ENCODE measurements around the gene SPATA46. TPM values are rescaled to one million over a fixed set of nuclear protein-coding genes. Genes with fewer than 3 reads are reported as not detected.
A peak's percentile ranks its signal among the peaks of the same experiment; 100 is the strongest.

The SPATA46 gene
- total and polyA plus RNA-seq, 2 experiments from 2014 or later = not detected

DNA sequence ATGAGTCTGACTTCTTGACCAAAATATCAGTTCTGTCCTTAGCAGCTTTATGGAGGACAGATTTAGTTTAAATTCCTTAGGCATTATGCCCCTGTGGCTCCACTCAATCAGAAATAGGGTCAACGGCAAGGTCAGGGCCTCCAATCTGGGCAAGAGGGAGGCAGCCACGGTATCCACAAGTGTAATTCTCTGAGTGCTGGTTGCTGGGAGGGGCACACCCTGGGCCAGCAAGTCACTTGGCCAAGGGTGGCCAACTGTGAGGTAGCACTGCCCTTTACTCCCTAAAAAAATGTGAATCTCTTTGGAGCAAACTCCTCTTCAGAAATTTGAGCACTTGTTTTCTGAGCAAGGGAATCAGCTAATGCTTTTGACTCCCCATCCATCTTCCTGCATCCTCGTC lies 12.8 kb downstream of the SPATA46 start:
- no peaks in the 10 kb centered on the region for H4K20me1 ChIP-seq (replicated peaks; ENCODE audit: insufficient read depth)
- DNase-seq (ENCODE audit: low spot score) = no peak
- no peaks in the 10 kb centered on the region for H3K36me3 ChIP-seq (ENCODE audit: insufficient read depth)
- no peak for ATAC-seq
- no peaks in the 10 kb centered on the region for H3K4me1 ChIP-seq (ENCODE audit: insufficient read depth)
- TF ChIP-seq EZH2phosphoT487 (IDR thresholded peaks at IDR 0.05; ENCODE audit: unreplicated experiment) (no peak), STAT1 (IDR thresholded peaks at IDR 0.05; ENCODE audit: unreplicated experiment) (no peak), ZNF331 (CRISPR knock-in tag; IDR thresholded peaks at IDR 0.05; ENCODE audit: low read depth) (no peak), CREB1 (CRISPR knock-in tag; IDR thresholded peaks at IDR 0.05; ENCODE audit: low read depth) (no peak), NANOG (IDR thresholded peaks at IDR 0.05; ENCODE audit: borderline replicate concordance) (no peak), ZNF114 (CRISPR knock-in tag; IDR thresholded peaks at IDR 0.05) (no peak), POLR2AphosphoS5 (IDR thresholded peaks at IDR 0.05; ENCODE audit: low read depth) (no peak), REST (IDR thresholded peaks at IDR 0.05; ENCODE audit: unreplicated experiment) (no peak), EZH2 (IDR thresholded peaks at IDR 0.05; ENCODE audit: low read depth, unreplicated experiment) (no peak), ETS1 (IDR thresholded peaks at IDR 0.05) (no peak)
- TF ChIP-seq, protein P1, sequence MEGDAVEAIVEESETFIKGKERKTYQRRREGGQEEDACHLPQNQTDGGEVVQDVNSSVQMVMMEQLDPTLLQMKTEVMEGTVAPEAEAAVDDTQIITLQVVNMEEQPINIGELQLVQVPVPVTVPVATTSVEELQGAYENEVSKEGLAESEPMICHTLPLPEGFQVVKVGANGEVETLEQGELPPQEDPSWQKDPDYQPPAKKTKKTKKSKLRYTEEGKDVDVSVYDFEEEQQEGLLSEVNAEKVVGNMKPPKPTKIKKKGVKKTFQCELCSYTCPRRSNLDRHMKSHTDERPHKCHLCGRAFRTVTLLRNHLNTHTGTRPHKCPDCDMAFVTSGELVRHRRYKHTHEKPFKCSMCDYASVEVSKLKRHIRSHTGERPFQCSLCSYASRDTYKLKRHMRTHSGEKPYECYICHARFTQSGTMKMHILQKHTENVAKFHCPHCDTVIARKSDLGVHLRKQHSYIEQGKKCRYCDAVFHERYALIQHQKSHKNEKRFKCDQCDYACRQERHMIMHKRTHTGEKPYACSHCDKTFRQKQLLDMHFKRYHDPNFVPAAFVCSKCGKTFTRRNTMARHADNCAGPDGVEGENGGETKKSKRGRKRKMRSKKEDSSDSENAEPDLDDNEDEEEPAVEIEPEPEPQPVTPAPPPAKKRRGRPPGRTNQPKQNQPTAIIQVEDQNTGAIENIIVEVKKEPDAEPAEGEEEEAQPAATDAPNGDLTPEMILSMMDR (conservative IDR thresholded peaks at IDR 0.05; ENCODE audit: low read depth in 2 of 2) = no peak
- H3K27me3 Mint-ChIP-seq (ENCODE audit: insufficient read depth, low read depth, poor library complexity) = peaks cover 14% of the 10 kb centered on the region
- H3K79me2 ChIP-seq (replicated peaks; ENCODE audit: insufficient read depth) = no peaks in the 10 kb centered on the region
- no peaks in the 10 kb centered on the region for H3K27me3 ChIP-seq (ENCODE audit: insufficient read depth)
- H3K36me3 Mint-ChIP-seq (ENCODE audit: low read depth) = peaks cover 28% of the 10 kb centered on the region; the same call in 2 of the 3 replicates
- no peak overlapping the region for H3K4me3 Mint-ChIP-seq
- H3F3A ChIP-seq (replicated peaks; ENCODE audit: low read depth) = no peaks in the 10 kb centered on the region
- no peak overlapping the region for H3K4me3 ChIP-seq
- H3K4me1 Mint-ChIP-seq = peaks cover 6% of the 10 kb centered on the region
- peak overlapping the region; percentile 24; the same call in 1 of the 2 replicates for H3K27ac Mint-ChIP-seq
- H3K9me2 ChIP-seq (ENCODE audit: insufficient read depth) = no peaks in the 10 kb centered on the region
- H3K4me2 ChIP-seq = no peak overlapping the region
- no peak overlapping the region for H3K27ac ChIP-seq (ENCODE audit: low read depth)
- H2AFZ ChIP-seq = no peak overlapping the region
- no peaks in the 10 kb centered on the region for H3K9me3 Mint-ChIP-seq
